Measurements from ENCODE around the gene POR.
"Not testable (repeated sequence)": the region's sequence is repeated elsewhere in the genome, so short reads cannot be mapped to it uniquely, and the experiment has no call there.

POR gene

GRCh38 chr7:75914655-75915415, at the start of gene POR:
Gene POR, plus strand, starts transcription at chr7:75915155. Its CDS starts 38,847 bp downstream, at chr7:75954002.
- peak; percentile 93 for DNase-seq (ENCODE audit: low read depth)

DNA sequence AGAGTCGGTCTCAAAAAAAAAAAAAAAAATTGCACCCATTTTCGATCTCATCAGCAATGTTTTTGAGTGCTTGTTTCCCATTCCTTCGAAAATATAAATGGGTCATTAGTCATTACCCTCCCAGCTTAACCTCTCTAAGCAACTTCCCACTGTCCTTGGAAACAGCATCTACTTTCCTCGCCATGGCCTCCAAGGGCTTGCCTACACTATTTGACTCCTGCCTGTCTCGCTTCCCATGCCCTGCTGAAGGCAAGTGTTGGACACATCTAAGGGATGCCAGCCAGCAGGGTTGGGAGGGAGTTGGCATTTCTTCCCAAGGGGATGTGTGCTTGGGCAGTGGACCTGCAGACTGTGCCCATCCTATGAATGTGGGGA, 48.9 kb upstream of the POR start:
- DNase-seq (ENCODE audit: low read depth): no peak

GRCh38 chr7:75866489-75867389, 48.2 kb upstream of the POR start:
- DNase-seq (ENCODE audit: low read depth): peak; percentile 17

- DNase-seq (ENCODE audit: low read depth): no peak
Measured at GRCh38 chr7:75867390-75867717, 47.6 kb upstream of the POR start.

DNA sequence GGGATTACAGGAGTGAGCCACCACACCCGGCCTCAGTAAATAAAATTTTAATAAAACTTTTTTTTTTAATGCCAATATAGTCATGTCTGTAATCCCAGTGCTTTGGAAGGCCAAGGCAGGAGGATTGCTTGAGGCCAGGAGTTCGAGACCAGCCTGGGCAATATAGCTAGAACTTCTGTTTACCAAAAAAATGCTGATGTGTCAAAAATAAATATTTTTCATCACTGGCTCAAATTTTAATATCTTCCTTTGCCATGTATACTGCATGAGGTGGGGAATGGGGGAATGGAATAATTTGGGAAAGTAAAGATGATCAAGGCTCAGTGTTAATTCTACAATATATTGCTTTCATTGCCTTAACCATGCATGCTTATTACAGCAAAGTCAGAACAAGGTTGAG, 46.8 kb upstream of the POR start:
- no peak for DNase-seq (ENCODE audit: low read depth)

DNA sequence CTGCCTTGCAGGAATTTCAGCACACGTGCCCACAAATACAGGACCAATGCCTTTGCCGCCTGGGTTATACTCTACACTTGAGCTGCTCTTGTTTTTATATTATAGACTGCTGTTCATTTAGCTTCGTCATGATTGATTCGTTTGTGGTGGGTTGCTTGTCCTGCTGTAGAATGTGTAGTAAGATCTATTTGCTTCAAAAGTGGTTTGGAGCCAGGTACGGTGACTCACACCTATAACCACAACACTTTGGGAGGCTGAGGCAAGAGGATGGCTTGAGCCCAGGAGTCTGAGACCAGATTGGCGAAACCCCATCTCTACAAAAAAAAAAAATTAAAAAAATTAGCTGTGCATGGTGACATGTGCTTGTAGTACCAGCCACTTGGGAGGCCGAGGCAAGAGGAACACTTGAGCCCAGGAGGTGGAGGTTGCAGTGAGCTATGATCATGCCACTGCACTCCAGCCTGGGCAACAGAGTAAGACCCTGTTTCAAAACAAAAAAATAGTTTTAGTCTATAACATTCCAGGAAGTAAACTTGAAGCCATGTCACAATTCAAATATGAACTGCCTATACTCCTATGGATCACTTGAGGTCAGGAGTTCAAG, 45.1 kb upstream of the POR start:
- no peak for DNase-seq (ENCODE audit: low read depth)

GRCh38 chr7:75870557-75871161, 44.3 kb upstream of the POR start:
- no peak for DNase-seq (ENCODE audit: low read depth)

DNA sequence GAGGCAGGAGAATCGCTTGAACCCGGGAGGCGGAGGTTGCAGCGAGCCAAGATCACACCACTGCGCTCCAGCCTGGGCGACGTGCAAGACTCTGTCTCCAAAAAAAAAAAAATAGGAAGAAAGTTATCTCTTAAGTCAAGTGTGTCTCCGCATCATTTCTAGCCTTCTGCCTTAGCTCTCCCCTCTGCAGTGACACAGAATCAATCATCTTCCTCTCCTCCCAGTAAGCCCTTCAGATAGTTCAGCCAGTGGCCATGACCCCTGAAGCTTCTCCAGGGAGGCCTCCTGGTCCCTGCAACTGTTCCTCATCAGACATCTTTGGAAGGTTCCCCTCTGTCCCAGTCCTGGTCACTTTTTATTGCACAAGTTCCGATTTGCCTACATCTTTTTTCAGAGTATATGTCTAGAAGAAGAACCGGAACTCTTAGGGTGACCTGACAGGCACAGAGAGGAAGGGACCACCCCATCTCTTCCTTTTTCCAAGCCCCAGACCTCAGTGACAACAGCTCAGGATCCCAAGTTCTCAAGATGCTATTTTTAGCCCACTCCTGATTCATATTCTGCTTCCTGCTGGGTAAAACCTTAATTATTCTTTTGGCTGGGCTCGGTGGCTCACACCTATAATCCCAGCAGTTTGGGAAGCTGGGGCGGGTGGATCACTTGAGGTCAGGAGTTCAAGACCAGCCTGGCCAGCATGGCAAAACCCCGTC, 42.7 kb upstream of the POR start:
- no peak for DNase-seq (ENCODE audit: low read depth)

DNA sequence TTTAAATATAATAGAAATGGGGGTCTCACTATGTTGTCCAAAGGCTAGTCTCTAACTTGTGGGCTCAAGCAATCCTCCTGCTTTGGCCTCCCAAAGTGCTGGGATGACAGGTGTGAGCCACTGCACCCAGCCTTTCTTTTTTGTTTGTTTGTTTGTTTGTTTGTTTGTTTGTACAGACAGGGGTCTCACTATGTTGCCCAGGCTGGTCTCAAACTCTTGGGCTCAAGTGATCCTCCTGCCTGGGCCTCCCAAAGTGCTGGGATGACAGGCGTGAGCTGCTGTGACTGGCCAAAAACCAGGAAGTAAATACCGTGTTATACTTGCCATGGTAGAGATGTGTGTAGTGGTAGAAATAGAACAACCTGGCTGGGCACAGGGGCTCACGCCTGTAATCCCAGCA, 40.8 kb upstream of the POR start:
- not testable (repeated sequence) for DNase-seq (ENCODE audit: low read depth)

GRCh38 chr7:75875113-75876080, 39.6 kb upstream of the POR start:
- DNase-seq (ENCODE audit: low read depth): no peak

- no peak for DNase-seq (ENCODE audit: low read depth)
Measured at GRCh38 chr7:75876126-75876881, 38.7 kb upstream of the POR start.

- no peak for DNase-seq (ENCODE audit: low read depth)
Measured at GRCh38 chr7:75878312-75878768, 36.6 kb upstream of the POR start.

- DNase-seq (ENCODE audit: low read depth): peak; percentile 96
Measured at GRCh38 chr7:75878769-75879611, 36.0 kb upstream of the POR start, which contains the start of gene RHBDD2. Gene RHBDD2, plus strand, starts transcription at chr7:75879034. Its CDS starts 49 bp downstream, at chr7:75879083.

- peak; percentile 35 for DNase-seq (ENCODE audit: low read depth)
Measured at GRCh38 chr7:75879771-75880184, 35.2 kb upstream of the POR start.

- no peak for DNase-seq (ENCODE audit: low read depth)
Measured at GRCh38 chr7:75880242-75880641, 34.7 kb upstream of the POR start.

DNA sequence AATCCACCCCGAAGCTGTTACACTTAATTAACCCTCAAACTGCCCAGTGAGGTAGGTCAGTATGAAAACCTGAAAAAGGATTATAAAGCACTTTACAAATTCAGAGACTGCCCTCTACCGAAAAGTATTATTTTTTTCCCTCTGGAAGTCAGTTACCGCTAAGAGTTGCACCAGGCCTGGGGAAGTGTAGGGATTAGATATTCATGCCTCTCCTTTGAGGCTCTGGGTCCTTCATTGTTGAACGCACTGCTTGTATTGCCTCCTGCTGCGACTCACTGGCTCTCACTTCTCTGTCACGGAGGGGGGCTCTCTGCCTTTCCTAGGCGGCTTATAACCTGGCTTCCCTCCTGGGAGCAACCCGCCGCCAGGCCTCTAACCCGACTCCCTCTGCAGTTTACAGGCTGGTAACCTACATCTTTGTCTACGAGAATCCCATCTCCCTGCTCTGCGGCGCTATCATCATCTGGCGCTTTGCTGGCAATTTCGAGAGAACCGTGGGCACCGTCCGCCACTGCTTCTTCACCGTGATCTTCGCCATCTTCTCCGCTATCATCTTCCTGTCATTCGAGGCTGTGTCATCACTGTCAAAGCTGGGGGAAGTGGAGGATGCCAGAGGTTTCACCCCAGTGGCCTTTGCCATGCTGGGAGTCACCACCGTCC, 33.4 kb upstream of the POR start:
- DNase-seq (ENCODE audit: low read depth): no peak

DNA sequence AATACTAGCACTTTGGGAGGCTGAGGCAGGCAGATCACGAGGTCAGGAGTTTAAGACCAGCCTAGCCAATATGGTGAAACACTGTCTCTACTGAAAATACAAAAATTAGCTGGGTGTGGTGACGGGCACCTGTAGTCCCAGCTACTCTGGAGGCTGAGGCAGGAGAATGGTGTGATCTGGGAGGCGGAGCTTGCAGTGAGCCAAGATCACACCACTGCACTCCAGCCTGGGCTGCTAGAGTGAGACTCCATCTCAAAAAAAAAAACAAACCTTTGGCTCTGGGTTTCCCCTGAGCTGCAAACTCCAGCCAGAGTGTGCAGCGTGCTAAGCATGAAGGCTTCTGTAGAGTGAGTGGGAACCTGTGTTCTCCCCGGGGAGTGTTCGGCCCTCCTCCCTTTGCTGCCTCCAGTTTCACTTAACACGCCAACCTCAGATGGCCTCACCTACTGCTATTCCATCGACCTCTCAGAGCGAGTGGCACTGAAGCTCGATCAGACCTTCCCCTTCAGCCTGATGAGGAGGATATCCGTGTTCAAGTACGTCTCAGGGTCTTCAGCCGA, 31.6 kb upstream of the POR start:
- not testable (repeated sequence) for DNase-seq (ENCODE audit: low read depth)

DNA sequence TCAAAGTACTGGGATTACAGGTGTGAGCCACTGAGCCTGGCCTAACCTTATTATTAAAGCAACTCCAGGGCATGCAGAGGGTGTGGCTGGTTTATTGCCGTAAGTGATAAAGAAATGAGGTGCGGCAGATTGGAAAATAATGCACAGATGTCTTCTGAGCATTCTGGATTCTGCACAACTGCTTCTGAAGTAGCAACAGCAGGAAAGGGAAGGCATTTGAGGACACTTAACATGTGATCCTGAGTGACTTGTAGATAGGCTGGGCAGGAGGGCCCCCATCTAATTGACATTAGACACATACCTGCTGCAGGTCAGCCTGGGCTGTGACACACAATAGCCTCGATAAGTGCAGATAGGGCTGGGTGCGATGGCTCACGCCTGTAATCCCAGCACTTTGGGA, 30.5 kb upstream of the POR start:
- no peak for DNase-seq (ENCODE audit: low read depth)
